H4 (cell line): ENCODE results near the gene NEK7. TPM values are rescaled to one million over a fixed set of nuclear protein-coding genes. Genes with fewer than 3 reads are reported as not detected.
"Not testable (repeated sequence)": the region's sequence is repeated elsewhere in the genome, so short reads cannot be mapped to it uniquely, and the experiment has no call there.

Experiments used
- DNase-seq: peaks from one replicate; pipeline ENCODE4 v3.0.0-alpha.2; 2015; ENCODE audit warnings: low spot score
- total RNA-seq: library from RNA; depleted of rRNA; stranded (reverse); fragments of >200 nt; shearing (Covaris generic); gene quantifications from 2 replicates; pipeline ENCODE4 v1.2.3, GENCODE V29; 2014

Gene NEK7
- total RNA-seq, 1 experiment from 2014 or later = 36.0 TPM

DNA sequence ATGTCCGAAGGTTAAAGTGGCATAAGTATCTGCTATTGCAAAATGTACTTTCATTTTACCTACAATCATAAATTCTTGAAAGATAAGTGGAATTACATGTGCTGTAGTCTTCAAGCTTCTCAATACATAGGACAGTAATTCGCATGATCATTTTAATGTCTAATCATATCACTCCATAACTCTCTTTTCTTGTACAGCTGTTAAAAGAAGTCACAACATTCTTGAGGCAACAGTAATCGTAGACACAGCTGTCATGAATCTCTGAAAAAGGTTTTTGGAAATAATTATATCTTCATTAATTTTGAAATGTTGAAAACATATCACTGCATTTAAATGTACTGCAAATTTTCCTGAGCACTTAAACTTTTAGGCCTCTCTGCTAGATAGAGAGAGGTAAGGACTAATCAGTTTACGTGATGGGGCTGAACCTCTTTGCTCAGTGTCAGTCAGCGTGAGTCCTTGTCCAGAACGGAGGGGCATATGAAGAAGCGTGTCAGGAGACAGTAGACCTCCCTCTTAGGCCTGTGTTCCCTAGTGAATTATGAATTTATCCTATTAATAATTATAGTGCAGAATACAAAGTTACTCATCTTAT lies 133.4 kb downstream of the NEK7 start:
- no peak for DNase-seq

DNA sequence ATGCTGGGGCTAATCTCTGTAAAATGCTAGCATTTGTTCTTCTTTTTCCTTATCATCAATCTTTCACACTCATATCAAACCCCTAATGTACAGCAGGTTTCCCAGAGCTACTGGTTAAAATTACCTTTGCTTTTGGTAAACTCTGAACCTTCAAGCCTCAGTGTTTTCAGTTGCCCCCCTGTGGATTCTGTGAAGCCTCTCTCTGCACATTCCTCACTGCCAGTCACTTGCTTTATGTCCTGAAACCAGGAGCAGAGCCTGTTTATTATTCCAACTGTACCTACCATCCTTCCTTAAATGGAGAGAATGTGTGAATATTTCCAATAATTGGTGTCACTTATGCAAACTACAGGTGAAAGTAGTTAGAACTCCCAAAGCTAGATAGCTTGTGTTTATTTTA lies 134.2 kb downstream of the NEK7 start:
- no peak for DNase-seq

DNA sequence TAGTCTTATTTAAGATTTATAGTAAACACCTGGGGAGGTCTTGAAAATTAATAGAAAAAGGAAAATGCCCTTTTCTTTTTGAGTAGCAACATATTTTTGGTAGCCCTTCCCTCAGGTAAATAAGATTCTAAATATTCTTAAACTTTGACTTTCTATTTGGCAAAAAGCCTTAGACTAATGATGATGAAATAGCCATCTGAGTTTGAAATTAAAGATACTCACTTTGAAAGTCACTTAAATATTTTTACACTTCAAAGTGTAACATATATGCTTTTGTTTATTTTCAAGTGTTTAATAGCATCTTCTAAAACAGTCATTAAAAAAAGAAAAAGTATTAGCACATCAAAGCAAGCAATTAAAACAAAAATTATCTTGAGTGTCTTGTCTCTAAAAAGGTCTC lies 135.1 kb downstream of the NEK7 start:
- no peak for DNase-seq

DNA sequence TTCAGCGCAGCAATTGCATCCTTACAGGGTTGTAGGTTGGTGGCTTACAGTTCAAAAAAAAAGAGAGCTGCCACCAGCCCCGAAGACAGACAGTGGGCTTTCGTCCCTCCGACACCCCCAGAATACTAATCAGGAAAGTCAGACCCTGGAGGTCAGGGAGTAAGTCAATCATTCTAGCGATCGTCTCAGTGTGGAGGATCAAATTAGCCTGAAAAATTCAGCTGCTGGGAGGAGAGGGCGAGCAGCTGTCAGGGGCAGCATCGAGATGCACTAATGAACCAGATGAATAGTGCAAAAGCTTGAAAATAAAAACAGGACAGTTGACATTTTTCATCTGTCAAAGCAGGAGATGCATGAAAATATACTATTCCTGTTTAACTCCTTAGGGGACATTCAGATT lies 138.4 kb downstream of the NEK7 start:
- no peak for DNase-seq

DNA sequence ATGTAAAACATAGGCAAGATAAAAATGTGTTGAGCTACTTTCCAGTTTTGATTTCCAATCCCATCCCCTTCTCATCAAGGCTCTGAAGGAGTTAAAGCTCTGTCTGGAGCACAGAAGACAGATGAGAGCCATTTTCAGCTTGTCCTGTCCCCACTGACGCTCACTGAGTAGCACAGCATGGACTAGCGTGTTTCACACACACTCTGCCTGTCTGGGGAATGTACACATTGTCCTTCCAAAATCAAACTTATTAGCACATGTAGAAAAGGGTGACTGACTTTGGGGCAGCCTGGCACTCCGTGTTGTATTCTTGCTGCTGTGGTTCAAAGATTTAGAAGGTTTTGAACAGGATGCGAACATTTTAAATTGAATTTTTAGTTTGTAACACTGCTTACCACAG lies 139.2 kb downstream of the NEK7 start:
- DNase-seq = no peak

DNA sequence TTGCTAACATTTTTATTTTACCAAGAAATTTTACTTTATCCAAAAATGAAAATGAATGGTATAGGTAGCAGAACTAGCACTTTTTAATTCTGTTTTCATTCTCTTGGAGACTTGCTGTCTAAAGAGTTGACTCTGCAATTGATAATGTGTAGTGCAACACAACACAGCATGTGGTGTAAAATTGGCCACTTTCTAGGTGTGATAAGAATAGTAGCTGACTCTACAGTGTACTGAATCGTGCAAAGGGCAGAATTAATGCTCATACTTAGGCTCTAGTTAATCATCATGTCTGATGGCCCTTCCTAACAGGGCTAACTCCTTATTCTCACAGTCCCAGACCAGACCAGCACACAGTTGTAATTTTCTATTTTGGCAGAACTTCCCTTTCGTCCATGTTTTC lies 140.5 kb downstream of the NEK7 start:
- no peak for DNase-seq

DNA sequence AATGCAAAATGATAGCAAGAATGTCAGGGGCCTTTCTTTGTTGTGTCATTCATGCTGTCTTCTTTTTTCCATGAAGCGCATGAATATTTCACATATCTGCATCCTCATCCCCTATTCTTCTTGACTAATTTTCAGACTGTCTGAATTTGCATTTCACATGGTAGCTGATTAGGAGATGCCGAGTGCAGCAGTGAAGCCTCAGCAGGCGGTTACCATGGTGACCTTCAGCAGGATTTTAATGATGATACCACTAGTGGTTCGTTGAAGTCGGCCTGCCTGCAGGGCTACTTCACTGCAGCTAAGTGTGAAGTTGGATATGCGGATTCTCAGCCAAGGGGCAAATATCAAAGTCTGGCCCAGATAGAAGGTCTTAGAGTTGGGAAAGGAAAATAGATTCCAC lies 141.8 kb downstream of the NEK7 start:
- DNase-seq = no peak

DNA sequence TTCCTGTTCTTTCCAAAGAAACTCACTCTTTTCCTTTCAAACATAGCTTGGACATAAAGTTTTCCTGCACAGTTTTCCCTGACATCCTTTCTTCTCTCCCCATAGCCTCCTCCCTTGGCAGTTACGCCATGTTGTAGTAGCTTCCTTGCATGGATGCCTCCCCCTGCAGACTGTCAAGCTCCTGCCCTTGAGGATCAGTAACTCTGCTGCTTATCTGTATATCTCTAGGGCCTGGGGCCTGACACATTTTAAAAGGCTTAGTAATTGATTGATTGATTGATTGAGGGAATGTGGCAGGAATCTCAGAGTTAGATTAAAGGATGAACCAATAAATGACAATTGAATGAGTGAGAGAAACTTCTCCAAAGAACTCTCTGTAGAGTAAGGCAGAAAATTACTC lies 143.7 kb downstream of the NEK7 start:
- DNase-seq = no peak

DNA sequence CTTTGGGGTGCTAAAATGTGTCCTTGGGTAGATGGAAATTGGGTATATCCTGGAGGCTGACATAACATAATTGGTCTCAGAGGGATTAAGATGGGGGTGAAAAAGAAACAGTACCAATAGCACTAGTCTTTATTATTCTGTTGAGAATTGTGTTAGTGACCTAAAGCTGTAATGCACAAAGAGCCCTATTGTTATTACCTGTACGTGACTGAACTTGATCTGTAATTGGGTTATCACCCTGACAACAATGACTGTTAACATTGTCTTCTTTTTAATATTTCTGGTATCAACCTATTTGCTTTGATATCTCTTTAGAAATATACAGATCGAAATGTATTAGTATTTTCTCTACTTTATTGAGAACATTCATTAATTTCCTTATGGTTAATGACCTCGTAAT lies 147.6 kb downstream of the NEK7 start:
- no peak for DNase-seq

DNA sequence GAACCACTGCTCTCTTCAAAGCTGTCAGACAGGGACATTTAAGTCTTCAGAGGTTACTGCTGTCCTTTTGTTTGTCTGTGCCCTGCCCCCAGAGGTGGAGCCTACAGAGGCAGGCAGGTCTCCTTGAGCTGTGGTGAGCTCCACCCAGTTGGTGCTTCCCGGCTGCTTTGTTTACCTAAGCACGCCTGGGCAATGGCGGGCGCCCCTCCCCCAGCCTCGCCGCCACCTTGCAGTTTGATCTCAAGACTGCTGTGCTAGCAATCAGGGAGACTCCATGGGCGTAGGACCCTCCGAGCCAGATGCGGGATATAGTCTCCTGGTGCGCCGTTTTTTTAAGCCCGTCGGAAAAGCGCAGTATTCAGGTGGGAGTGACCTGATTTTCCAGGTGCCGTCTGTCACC lies 158.0 kb downstream of the NEK7 start:
- not testable (repeated sequence) for DNase-seq

DNA sequence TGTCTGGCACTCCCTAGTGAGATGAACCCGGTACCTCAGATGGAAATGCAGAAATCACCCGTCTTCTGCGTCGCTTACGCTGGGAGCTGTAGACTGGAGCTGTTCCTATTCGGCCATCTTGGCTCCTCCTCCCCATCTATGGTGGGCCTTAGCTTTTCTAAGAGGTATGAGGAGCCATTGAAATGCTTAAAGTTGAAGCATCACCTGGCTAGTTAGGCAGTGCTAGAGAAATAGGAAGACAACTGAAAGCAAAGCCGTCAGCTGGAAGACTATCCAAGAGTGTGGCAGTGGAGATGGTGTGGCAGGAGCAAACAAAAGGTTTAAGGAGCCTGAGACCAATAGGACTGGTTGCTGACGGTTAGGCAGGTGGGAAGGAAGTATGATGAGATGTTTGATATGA lies 158.5 kb downstream of the NEK7 start:
- not testable (repeated sequence) for DNase-seq

DNA sequence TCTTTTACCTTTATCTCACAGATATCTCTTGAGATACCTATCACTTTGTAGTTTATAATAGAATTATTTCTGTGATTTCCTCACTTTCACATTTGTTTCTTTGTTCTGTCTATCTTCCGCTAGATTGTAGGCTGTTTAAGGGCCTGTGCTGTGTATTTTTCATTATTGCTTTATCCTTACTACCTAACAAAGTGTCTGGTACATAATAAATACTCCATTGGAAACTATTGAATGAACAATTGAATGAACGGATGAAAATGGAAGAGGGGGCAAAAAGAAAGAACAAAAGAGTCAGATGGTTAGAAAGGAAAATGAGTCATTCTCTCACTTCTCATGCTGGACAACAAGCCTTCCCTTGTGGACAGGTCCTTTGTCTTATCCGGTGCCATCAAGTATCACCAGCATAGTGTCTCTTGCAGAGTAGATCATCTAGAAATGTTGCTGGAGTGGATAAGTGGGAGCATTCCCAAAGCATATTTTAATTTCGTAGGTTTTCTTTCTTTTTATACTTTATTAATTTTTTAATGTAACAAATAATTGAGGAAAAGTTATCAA lies 159.8 kb downstream of the NEK7 start:
- no peak for DNase-seq

DNA sequence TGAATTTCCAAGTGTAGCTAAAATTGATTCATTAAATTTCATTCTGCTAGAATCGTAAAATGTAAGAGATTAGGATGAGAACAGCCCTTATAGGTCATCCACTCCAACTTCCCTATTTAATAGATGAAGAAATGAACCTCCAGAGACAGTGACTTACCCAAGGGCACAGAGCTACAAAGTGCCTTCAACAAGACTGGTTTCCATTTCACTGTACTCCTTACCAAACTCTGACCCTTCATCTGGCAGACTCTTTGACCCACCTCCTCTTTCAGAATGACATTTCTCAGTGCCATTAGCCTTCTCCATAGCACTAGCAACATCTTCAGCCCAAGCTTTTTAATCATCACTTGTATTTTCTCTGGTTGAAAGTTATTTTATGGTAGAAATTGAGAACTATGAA lies 161.3 kb downstream of the NEK7 start:
- DNase-seq = no peak

DNA sequence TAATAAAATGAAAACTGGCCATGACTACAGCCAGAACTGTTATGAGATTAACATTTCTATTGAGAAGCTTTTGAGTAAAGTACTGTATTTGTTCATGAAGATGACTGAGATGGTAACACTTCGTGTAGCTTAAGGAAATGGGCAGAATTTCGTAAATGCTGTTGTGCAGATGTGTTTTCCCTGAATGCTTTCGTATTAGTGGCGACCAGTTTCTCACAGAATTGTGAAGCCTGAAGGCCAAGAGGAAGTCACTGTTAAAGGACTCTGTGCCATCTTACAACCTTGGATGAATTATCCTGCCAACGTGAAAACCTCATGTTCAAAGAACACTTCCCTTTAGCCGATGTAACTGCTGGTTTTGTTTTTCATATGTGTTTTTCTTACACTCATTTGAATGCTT lies 164.0 kb downstream of the NEK7 start:
- DNase-seq = no peak

DNA sequence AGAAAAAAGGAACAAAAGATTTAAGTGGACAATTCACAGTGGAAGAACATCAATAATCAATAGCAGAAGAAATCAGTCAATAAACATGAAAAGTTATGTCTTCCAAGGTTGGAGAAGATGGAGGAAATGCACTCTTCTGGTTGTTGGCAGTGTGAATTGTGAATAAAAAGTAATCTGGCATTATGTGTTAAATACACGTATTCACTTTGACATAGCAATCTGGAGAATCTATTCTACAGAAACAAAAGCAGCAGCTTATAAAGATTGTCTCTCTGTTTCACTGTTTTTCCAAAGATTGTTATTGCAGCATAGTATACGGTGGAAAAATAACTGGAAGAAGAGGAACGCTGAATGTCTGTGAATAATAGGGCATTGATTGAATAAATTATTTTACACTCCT lies 169.4 kb downstream of the NEK7 start:
- DNase-seq = no peak

DNA sequence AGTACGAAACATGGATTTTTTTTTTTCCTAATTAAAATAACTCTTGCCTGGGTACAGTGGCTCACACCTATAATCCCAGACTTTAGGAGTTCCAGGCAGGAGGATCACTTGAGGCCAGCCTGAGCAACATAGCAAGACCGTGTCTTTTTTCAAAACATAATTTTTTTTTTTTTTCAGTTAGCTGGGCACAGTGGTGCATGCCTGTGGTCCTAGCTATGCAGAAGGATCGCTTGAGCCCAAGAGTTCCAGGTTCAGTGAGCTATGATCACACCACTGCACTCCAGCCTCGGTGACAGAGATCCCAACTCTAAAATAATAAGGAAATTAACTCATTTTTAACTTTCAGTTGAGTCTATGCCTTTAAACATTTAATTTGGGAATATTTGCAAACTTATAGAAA lies 170.1 kb downstream of the NEK7 start:
- DNase-seq = no peak

DNA sequence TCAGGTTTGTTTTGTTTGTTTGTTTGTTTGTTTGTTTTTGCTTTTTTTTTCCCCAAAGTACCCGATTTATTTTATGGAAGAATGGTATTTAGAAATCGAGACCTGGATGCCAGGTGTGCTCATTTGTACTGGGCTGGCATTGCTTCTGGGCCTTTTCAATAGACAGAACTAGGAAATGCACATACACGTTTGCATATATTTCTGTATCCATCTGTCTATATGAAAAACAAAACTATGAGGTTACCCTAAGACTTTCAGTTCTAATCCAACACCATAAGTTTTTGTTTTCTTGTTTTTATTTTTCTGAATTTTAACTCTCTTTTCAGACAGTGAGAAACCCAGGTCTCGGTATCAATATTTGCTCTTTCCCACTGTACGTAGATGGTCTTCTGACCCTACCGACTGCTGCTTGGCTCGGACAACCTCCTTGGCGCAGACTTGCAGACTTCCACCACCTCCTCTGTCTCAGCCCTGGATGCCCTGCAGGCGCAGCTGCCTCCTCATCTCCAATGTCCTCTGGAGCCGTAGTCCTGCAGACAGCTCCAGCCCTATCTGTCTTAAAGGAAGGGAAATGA lies 171.7 kb downstream of the NEK7 start:
- no peak for DNase-seq

DNA sequence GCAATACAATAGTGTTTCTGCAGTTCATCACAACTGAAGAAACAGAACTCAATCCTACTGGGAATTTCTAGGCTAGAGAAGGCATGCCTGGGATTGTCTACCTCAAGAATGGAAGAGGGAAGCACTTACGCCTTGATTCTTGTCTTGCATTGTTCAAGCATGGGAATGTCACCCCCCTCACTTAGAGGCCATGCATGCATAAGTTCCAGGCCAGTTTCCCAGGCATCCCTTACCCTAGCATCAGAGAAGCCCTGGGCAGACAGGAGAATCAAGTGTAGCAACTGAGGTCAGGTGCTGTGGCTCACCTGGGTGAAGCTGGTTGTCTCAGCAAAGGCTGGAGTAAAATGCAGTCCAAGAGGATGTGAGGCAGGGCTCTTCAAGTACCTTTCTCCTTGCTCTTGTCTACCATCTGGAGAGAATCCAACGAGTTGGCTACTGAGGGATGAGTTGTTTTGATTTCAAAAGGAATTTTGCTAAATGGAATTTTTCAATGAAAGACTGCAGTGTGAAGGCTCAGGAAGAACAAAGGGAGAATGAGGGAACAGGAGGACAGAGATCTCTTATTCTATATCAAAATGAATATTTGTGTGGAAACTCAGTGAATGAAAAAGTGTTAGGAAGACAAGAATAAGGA lies 174.3 kb downstream of the NEK7 start:
- no peak for DNase-seq

DNA sequence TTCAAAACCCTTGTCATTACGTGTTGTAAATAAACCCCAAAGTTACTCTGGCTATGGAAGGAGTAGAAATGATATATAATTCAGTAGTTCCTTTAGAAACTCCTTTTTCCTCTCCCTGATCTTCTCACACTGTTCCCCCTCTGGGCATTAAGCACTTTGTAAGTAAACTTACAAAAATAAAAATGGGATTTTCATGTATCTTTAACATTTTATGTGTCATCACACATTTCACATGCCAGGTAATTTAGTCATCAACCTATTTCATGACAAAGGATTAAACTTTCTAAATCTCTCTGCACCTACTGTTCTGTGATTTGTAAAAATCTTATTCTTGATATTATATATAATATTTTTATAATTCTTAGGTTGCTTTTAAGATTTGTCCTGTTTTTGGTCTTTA lies 176.9 kb downstream of the NEK7 start:
- DNase-seq = no peak

DNA sequence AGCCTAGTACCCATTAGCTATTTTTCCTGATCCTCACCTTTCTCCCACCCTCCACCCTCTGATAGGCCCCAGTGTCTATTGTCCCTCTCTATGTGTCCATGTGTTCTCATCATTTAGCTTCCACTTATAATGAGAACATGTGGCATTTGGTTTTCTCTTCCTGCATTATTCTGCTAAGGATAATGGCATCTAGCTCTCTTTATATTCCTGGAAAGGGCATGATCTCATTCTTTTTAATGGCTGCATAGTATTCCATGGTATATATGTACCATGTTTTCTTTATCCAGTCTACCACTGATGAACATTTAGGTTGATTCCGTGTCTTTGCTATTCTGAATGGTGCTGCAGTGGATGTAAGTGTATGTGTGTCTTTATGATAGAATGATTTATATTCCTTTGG lies 178.9 kb downstream of the NEK7 start:
- no peak for DNase-seq

DNA sequence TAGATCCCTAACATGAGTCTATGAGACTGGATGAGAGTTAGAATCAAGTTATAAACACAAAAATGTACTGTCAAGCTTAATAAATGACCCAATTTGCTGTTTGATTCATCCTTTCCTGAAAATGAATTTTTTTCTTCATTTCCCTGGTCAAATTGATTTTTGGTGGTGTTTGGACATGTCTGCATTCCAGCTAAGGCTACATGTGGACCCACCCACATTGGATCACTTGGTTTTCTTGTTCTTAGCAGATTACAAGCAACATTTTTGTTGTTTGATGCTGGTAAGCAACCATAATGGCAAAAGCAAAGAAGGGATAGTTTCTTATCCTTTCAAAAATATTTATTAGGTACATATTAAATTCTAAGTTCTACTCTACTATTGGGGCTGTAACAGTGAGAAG lies 181.1 kb downstream of the NEK7 start:
- DNase-seq = no peak

DNA sequence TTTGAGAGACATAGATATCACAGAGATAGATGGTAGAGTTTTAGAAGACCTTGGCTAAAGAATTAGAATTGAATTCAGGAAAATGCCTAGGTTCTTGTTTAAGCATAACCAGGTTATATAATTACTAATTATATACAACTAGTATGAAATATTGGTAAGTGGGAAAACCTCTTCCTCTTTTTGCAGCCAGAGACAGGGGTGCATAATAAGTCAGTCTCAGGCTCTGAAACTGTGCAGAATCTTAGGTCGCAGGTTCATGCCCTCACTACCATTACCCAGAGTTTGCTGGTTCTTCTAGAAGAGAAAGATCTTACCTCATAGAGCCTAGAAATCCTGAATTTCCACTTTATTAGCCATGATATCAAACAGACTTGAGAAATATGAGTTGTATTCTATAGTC lies 183.3 kb downstream of the NEK7 start:
- DNase-seq = no peak

DNA sequence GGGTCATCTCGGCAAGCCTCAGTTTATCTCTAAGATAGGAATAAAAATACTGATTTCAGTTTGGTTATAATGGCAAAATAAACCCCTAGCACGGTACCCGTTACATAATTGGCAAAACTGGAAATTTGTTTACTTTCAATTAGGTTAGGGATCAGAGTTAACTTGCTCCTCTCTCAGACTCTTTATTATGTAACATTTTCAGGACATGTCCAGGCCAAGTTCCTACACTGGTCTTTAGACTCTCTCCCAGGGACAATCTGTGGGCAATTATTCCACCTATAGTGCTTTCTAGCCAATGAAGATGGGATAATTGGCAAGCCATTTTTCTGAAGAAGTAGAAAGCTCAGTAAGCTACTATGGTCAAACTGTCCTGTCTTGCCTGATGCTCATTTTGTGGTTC lies 189.4 kb downstream of the NEK7 start:
- no peak for DNase-seq

DNA sequence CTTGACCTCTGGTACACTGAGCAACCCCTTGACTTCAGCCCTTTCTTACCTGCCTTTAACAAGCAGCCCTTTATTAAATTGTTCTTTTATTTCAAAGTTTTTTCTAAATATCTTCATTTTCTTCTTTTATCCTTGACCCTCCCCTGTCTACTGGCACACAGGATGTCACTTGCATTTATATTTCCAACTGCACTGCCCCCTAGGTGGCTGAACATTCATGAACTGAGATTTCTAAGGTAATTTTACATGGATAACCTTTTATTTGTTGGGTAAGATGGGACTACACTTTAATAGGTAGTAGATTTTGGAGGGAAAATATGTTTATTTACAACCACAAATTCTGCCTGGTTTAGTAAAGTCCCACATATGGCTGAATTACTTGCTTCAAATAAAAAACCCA lies 193.7 kb downstream of the NEK7 start:
- DNase-seq = no peak
